Mesenchymal stem cell (in vitro differentiated cells and primary cell): ENCODE measurements around the gene TFDP1.

Experiments
- DNase-seq: peaks from one replicate; pipeline ENCODE4 v3.0.0-alpha.2; 2013
- H2AFZ ChIP-seq: one replicate; pipeline ENCODE4 v1.6.1; 2013; ENCODE audit warnings: low read depth, mild to moderate bottlenecking, control low read depth, inconsistent platforms, low read length, moderate library complexity
- H2AK5ac ChIP-seq: 2 replicates; pipeline ENCODE4 v1.6.1; 2013; ENCODE audit warnings: low read length, moderate library complexity, mild to moderate bottlenecking, inconsistent platforms; ENCODE audit not compliant: severe bottlenecking
- H2BK120ac ChIP-seq: one replicate; pipeline ENCODE4 v1.6.1; 2013; ENCODE audit warnings: low read depth, mild to moderate bottlenecking, inconsistent platforms, low read length, moderate library complexity
- H2BK12ac ChIP-seq, 2 experiments: one replicate each; pipeline ENCODE4 v1.6.1; 2013; ENCODE audit warnings: inconsistent platforms in 2 of 2, low read length in 2 of 2, mild to moderate bottlenecking in 2 of 2, moderate library complexity in 2 of 2, control low read depth in 1 of 2
- H2BK15ac ChIP-seq: one replicate; pipeline ENCODE4 v1.6.1; 2013; ENCODE audit warnings: mild to moderate bottlenecking, low read depth, inconsistent platforms; ENCODE audit not compliant: poor library complexity, severe bottlenecking
- H2BK5ac ChIP-seq: 2 replicates; pipeline ENCODE4 v1.6.1; 2013; ENCODE audit warnings: low read depth, mild to moderate bottlenecking, low read length, control low read depth, inconsistent platforms; ENCODE audit not compliant: poor library complexity, severe bottlenecking
- H3K14ac ChIP-seq, 2 experiments: one replicate each; pipeline ENCODE4 v1.6.1; 2013; ENCODE audit warnings: inconsistent platforms in 2 of 2, low read length in 2 of 2, control low read depth in 1 of 2, mild to moderate bottlenecking in 1 of 2, moderate library complexity in 1 of 2
- H3K18ac ChIP-seq, 2 experiments: one replicate each; pipeline ENCODE4 v1.6.1; 2013; ENCODE audit warnings: inconsistent platforms in 2 of 2, low read length in 2 of 2, control low read depth in 1 of 2, low read depth in 1 of 2, mild to moderate bottlenecking in 1 of 2
- H3K23ac ChIP-seq, 2 experiments: one replicate each; pipeline ENCODE4 v1.6.1; 2013; ENCODE audit warnings: inconsistent platforms in 2 of 2, low read length in 2 of 2, mild to moderate bottlenecking in 2 of 2, moderate library complexity in 2 of 2, control low read depth in 1 of 2
- H3K27ac ChIP-seq: 2 replicates; pipeline ENCODE4 v1.5.1; 2013; ENCODE audit warnings: mild to moderate bottlenecking, moderate library complexity, low read length, control low read depth, inconsistent platforms; ENCODE audit not compliant: poor library complexity, severe bottlenecking
- H3K27me3 ChIP-seq, 2 experiments: 2 replicates each; pipeline versions ENCODE4 v1.6.1 to v1.7.0; 2013; ENCODE audit warnings: low read length in 2 of 2, mild to moderate bottlenecking in 2 of 2, moderate library complexity in 2 of 2, control low read depth in 1 of 2, inconsistent platforms in 1 of 2; ENCODE audit not compliant: control insufficient read depth in 1 of 2, insufficient read depth in 1 of 2
- H3K36me3 ChIP-seq, 2 experiments: 2 replicates each; pipeline versions ENCODE4 v1.6.1 to v1.7.0; 2013; ENCODE audit warnings: low read length in 2 of 2, control low read depth in 1 of 2, inconsistent platforms in 1 of 2, low read depth in 1 of 2, mild to moderate bottlenecking in 1 of 2; ENCODE audit not compliant: insufficient read depth in 2 of 2, control insufficient read depth in 1 of 2
- H3K4ac ChIP-seq, 2 experiments: one replicate each; pipeline ENCODE4 v1.6.1; 2013; ENCODE audit warnings: inconsistent platforms in 2 of 2, low read length in 2 of 2, mild to moderate bottlenecking in 2 of 2, moderate library complexity in 2 of 2, control low read depth in 1 of 2, low read depth in 1 of 2
- H3K4me1 ChIP-seq: 2 replicates; pipeline ENCODE4 v1.6.1; 2013; ENCODE audit warnings: low read depth, low read length, control low read depth; ENCODE audit not compliant: control insufficient read depth, insufficient read depth
- H3K4me2 ChIP-seq: 2 replicates; pipeline ENCODE4 v1.6.1; 2013; ENCODE audit warnings: low read length, mild to moderate bottlenecking, inconsistent platforms; ENCODE audit not compliant: poor library complexity, severe bottlenecking
- H3K4me3 ChIP-seq, 2 experiments: 2 replicates each; pipeline versions ENCODE4 v1.5.1 to v1.7.0; 2013; ENCODE audit warnings: low read length in 2 of 2, mild to moderate bottlenecking in 2 of 2, control low read depth in 1 of 2, low read depth in 1 of 2; ENCODE audit not compliant: insufficient read depth in 1 of 2
- H3K79me1 ChIP-seq: replicated peaks from 2 replicates; pipeline ENCODE4 v1.6.1; 2013; ENCODE audit warnings: mild to moderate bottlenecking, control low read depth, low read length, inconsistent platforms; ENCODE audit not compliant: poor library complexity, severe bottlenecking
- H3K9ac ChIP-seq: 2 replicates; pipeline ENCODE4 v1.7.0; 2013; ENCODE audit warnings: mild to moderate bottlenecking, low read length, moderate library complexity
- H3K9me3 ChIP-seq: 2 replicates; pipeline ENCODE4 v1.7.0; 2013; ENCODE audit warnings: mild to moderate bottlenecking, low read length; ENCODE audit not compliant: control insufficient read depth
- H4K8ac ChIP-seq: one replicate; pipeline ENCODE4 v1.6.1; 2013; ENCODE audit warnings: inconsistent platforms, mild to moderate bottlenecking, low read length, moderate library complexity
- H4K91ac ChIP-seq: one replicate; pipeline ENCODE4 v1.6.1; 2013; ENCODE audit warnings: mild to moderate bottlenecking, low read length, inconsistent platforms
- WGBS: methylation state at CpG from one replicate; pipeline ENCODE4 v1.1.7; 2013; ENCODE audit warnings: mixed read lengths; 5-methylcytosine and 5-hydroxymethylcytosine counted together

Gene TFDP1

GRCh38 chr13:113651511-113652403 is 67.2 kb downstream of the TFDP1 start:
- Histone ChIP-seq H3K4me2 (no peak overlapping the region), H3K27ac (no peak overlapping the region), H3K4ac (no peak overlapping the region), H2BK5ac (no peak overlapping the region), H3K18ac (no peak overlapping the region), H3K4me3 (no peak overlapping the region), H3K36me3 (peaks cover 0 to 13% of the 10 kb centered on the region in 2 experiments), H3K4me1 (peaks cover 35% of the 10 kb centered on the region), H4K91ac (no peak overlapping the region), H2BK12ac (no peak overlapping the region), H3K23ac (no peak overlapping the region), H2BK120ac (no peak overlapping the region), H2BK15ac (no peak overlapping the region), H3K14ac (no peak overlapping the region), H4K8ac (no peak overlapping the region), H2AK5ac (peak overlapping the region; percentile 36), H3K79me1 (peaks cover 4% of the 10 kb centered on the region), H3K9me3 (no peaks in the 10 kb centered on the region), H2AFZ (no peak overlapping the region), H3K9ac (no peak overlapping the region), H3K27me3 (peaks cover 0 to 23% of the 10 kb centered on the region in 2 experiments)
- DNase-seq: no peak
- WGBS: 95% methylated on average over 36 of the region's 37 CpGs

GRCh38 chr13:113652404-113653263 is 68.1 kb downstream of the TFDP1 start:
- H4K91ac ChIP-seq: no peak overlapping the region
- no peak overlapping the region for H3K27ac ChIP-seq
- no peak overlapping the region for H3K18ac ChIP-seq
- no peaks in the 10 kb centered on the region for H3K9me3 ChIP-seq
- H3K4ac ChIP-seq: no peak overlapping the region
- H2AK5ac ChIP-seq: peak overlapping the region; percentile 24
- H2AFZ ChIP-seq: no peak overlapping the region
- no peak overlapping the region for H4K8ac ChIP-seq
- H2BK120ac ChIP-seq: no peak overlapping the region
- H3K79me1 ChIP-seq: peaks cover 4% of the 10 kb centered on the region
- peaks cover 0 to 10% of the 10 kb centered on the region in 2 experiments for H3K36me3 ChIP-seq
- WGBS: 85% methylated on average over 21 of the region's 24 CpGs
- H3K23ac ChIP-seq: no peak overlapping the region
- no peak for DNase-seq
- H2BK5ac ChIP-seq: no peak overlapping the region
- no peak overlapping the region for H3K14ac ChIP-seq
- no peak overlapping the region for H3K4me3 ChIP-seq
- H3K9ac ChIP-seq: no peak overlapping the region
- no peak overlapping the region for H2BK15ac ChIP-seq
- H3K27me3 ChIP-seq: peaks cover 0 to 28% of the 10 kb centered on the region in 2 experiments
- H3K4me1 ChIP-seq: peaks cover 37% of the 10 kb centered on the region
- H2BK12ac ChIP-seq: no peak overlapping the region
- H3K4me2 ChIP-seq: no peak overlapping the region

- H2BK12ac ChIP-seq: no peak overlapping the region
- peak overlapping the region; percentile 53 for H3K27ac ChIP-seq
- peaks cover 0 to 34% of the 10 kb centered on the region in 2 experiments for H3K27me3 ChIP-seq
- no peak overlapping the region for H2BK120ac ChIP-seq
- peak overlapping the region; percentile 31 for H3K4me2 ChIP-seq
- no peak overlapping the region for H3K4ac ChIP-seq
- no peak overlapping the region for H3K4me3 ChIP-seq
- no peak overlapping the region for H3K23ac ChIP-seq
- no peak overlapping the region for H2AK5ac ChIP-seq
- WGBS: 62% methylated on average over 23 of the region's 24 CpGs
- H3K9me3 ChIP-seq: no peaks in the 10 kb centered on the region
- no peak overlapping the region for H4K8ac ChIP-seq
- no peak overlapping the region for H2BK15ac ChIP-seq
- DNase-seq: no peak
- H3K4me1 ChIP-seq: peaks cover 37% of the 10 kb centered on the region
- H3K36me3 ChIP-seq: peaks cover 0 to 4% of the 10 kb centered on the region in 2 experiments
- H2AFZ ChIP-seq: no peak overlapping the region
- no peak overlapping the region for H4K91ac ChIP-seq
- H3K79me1 ChIP-seq: peaks cover 4% of the 10 kb centered on the region
- H2BK5ac ChIP-seq: no peak overlapping the region
- H3K18ac ChIP-seq: no peak overlapping the region
- H3K9ac ChIP-seq: no peak overlapping the region
- H3K14ac ChIP-seq: no peak overlapping the region
Observed at GRCh38 chr13:113653264-113654174, 69.0 kb downstream of the TFDP1 start.
